ENCODE results near the gene MERTK.
"Not testable (repeated sequence)": the region's sequence is repeated elsewhere in the genome, so short reads cannot be mapped to it uniquely, and the experiment has no call there.

The MERTK gene

DNA sequence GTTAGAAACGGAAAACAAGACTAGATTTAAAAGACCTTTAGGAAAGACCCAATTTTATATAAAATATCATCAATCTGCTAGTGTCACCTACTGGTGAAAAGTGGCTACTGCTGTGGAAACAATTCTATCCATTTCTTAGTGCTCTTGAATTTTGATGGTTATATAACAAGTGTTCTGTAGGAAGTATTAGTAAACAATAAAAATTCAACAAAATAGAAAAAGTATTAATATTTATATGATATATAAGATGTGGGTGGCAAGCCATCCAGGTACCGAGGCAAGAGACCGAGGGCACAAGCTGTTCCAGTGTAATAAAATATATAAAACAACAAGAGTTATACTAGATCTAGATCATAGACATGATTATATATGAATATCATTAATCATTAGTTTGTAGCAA is 150.5 kb downstream of the MERTK start:
- peak; percentile 56 to 59 for DNase-seq

DNA sequence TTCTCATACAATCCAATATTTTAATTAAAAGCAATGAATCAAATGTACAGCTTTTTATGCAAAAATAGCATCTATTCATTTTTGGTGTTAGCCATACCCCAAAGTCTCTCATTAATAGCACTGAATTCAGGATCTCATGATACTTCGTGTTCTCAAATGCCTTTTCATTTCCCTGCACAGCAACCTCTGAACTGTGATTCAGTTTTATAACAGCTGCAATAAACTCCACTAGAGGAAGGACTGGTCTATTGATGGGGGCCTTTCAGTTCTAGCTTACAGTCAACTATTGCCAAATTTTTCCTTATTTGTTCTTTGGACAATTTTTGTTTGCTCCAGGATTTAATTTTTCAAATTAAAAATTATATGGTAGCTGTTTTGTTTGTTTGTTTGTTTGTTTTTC is 151.9 kb downstream of the MERTK start:
- no peak for DNase-seq

- peak; percentile 82 to 95 for DNase-seq
Observed at GRCh38 chr2:112053917-112054846, 155.8 kb downstream of the MERTK start.

GRCh38 chr2:112054847-112055729 is 156.7 kb downstream of the MERTK start, which contains the start of gene TMEM87B:
Gene TMEM87B, plus strand, starts transcription at chr2:112055269. Its CDS starts 323 bp downstream, at chr2:112055592.
- peak; percentile 81 to 96 for DNase-seq

DNA sequence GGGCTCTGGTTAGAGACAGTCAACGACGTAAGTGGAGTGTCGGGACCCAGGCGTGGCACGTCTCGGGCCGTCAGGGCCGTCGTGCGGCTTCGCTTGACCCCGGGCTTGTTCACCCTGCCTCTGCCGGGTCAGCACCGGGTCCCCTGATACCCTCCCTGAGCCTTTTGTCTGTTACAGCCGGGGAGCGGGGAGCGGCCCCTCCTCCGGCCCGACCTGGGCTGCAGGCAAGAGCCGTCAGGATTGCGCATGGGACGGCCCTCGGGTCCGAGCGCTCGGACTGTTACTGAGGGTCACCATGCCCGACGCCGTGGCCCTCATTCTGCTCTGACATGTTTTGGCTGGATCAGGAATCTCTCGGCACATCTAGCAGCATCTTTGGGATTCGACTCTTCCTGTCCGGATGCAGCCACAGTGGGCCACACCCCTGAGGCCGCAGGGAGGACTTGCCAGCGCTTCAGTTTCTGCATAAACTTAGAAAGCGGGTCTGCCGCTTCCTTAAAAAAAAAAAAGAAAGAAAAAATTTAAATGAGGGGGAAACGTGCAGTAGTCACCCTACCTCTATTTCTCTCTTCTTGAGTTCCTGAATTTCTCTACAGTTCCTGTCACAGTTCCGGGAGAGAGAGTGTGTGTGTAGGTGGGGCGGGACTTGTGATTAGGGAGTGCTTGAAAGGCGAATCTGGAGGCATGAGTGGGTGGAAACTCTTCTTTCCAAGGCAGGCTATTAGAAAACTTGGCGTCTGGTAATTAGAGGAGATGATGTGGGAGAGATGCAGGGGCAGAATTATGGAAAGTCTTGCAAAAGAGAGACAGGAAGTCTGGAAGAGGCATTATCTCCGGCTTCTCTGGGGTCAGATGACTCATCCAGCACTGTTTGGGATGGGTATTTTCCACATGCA is 157.6 kb downstream of the MERTK start:
- DNase-seq: peak in 1 of 2 experiments; percentile 59

- DNase-seq: no peak
Observed at GRCh38 chr2:112056626-112056987, 158.2 kb downstream of the MERTK start.

DNA sequence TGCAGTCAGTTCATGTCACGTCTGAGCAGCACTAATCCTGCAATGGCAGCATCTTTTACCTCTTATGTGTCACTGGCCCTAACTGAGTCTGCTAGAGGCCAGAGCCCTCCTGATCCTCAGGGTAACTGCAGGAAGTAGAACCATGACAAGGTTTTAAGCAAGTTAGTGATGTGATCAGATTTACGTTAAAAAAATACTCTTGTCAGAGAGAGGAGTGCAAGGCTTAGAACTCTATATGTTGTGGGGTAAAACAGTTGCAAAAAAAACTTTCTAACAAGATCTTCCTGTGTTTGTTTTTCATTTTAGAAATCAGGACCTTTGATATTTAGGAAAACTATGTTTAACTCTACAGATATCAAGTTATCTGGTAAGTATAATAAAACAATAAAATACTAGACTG is 161.3 kb downstream of the MERTK start:
- DNase-seq: no peak

- DNase-seq: no peak
Observed at GRCh38 chr2:112061299-112061698, 162.9 kb downstream of the MERTK start.

DNA sequence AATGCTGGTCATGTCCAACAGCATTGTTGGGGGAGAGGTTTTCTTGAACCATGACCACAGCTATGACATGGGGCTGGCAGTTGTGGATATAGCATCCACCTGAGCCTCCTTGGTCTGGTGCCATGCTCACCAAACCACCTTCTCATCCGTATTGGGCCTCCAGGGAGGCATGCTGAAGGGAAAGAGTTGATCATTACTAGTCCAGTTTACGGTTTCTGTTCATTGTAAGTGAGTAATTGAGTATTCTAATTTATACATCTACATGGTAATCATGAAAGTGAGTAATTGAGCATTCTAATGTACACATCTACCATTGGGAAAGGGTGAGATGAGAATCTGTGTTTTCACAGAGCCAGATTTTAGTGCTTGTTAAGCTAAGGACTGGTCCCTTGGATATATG is 163.4 kb downstream of the MERTK start:
- DNase-seq: no peak

DNA sequence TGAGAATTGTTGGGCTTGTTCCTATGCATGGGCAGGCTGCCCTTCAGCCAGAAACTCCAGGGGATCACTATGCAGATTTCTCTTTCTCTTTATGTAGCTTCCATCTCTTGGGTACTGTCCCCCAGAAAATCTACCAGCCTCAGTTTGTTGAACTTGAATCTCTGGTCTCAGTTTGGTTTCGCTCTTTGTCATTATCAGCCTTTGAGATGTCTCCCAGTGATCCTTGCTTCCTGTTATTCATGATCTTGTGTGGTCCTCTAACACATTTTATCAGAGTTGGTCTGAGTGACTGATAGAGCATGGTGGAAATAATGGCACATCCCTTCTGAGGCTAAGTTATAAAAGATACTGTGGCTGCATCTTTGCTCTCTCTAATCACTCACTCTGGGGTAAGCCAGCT is 164.5 kb downstream of the MERTK start:
- no peak for DNase-seq

DNA sequence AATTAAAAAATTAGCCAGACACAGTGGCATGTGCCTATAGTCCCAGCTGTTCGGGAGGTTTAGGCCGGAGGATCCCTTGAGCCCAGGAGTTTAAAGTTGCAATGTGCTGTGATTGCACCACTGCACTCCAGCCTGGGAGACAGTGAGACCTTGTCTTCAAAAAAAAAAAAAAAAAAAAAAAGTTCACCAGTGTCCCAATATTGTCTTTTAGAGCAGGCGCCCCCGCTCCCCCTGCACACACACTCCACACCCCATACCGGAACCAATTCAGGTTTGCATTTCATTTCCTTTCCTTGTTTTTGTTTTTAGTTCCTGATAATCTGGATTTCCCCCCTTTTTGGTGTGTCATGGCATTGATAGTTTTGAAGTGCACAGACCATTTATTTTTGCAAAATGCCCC is 167.1 kb downstream of the MERTK start:
- no peak for DNase-seq

- DNase-seq: no peak
Observed at GRCh38 chr2:112065966-112066365, 167.6 kb downstream of the MERTK start.

GRCh38 chr2:112069794-112070193 is 171.4 kb downstream of the MERTK start:
- not testable (repeated sequence) for DNase-seq

- DNase-seq: no peak
Observed at GRCh38 chr2:112073875-112074274, 175.5 kb downstream of the MERTK start.

- no peak for DNase-seq
Observed at GRCh38 chr2:112074506-112074905, 176.1 kb downstream of the MERTK start.

DNA sequence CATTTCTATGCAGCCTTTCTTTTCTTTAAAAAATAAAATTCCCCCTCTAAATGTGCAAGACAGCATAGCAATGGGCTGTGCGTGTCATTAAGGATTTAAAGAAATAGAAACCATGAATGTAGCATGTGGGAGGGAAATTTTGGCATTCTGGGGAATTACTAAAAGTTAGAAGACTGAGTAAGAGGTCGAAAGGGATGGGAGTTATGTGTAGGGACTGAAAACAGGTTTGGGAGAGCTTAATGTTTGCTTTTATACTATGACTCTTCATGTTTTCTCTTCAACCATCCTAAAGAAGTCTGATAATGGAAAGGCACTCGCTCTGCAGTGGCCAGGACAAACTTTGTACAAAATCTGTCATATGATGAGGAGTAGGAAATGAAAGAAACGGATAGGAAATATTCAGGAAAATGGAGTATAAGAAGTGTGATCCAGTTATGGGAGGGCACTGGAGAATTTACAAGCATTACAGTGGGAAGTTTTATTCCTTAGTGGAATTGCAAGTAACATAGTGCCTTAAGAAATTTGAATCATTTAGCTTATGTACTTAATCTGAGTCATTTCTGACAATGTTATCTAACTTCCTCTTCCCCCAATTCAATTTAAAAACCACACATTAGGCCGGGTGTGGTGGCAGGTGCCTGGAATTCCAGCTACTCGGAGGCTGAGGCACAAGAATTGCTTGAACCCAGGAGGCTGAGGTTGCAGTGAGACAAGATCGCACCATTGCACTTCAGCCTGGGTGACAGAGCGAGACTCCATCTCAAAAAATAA is 177.3 kb downstream of the MERTK start:
- DNase-seq: no peak

- DNase-seq: no peak
Observed at GRCh38 chr2:112077814-112078213, 179.4 kb downstream of the MERTK start.

All from NCI-H446 (cell line).